Prostate gland (tissue), 2 donors: ENCODE measurements around the gene ASH1L. TPM values are rescaled to one million over a fixed set of nuclear protein-coding genes. Genes with fewer than 3 reads are reported as not detected.
"Not testable (repeated sequence)": the region's sequence is repeated elsewhere in the genome, so short reads cannot be mapped to it uniquely, and the experiment has no call there.

Experiments
- DNase-seq: peaks from one replicate; pipeline ENCODE4 v3.0.0-alpha.2; 2019; ENCODE audit warnings: low spot score
- H3K27ac ChIP-seq, 2 donors: fragments of 200-600 bp; sonication (generic); 2 replicates each; pipeline ENCODE4 v1.5.1; 2017 to 2019
- H3K27me3 ChIP-seq: fragments of 200-600 bp; sonication (generic); replicated peaks from 2 replicates; pipeline ENCODE4 v1.5.1; 2019; ENCODE audit not compliant: insufficient read depth
- H3K36me3 ChIP-seq, 2 donors: fragments of 200-600 bp; sonication (generic); 1 replicate in 1 of 2; 2 replicates in 1 of 2; pipeline versions ENCODE4 v1.5.1 to v1.8.1; 2017 to 2019
- H3K4me1 ChIP-seq: fragments of 200-600 bp; sonication (generic); replicated peaks from 2 replicates; pipeline ENCODE4 v1.5.1; 2019
- H3K4me3 ChIP-seq, 2 donors: fragments of 200-600 bp; sonication (generic); 2 replicates each; pipeline ENCODE4 v1.5.1; 2017 to 2019
- H3K9me3 ChIP-seq: fragments of 200-600 bp; sonication (generic); 2 replicates; pipeline ENCODE4 v1.5.1; 2017
- POLR2A ChIP-seq: fragments of 450-650 bp; IDR thresholded peaks from one replicate; pipeline ENCODE4 v1.6.1; 2016; ENCODE audit warnings: antibody characterized with exemption, mild to moderate bottlenecking
- POLR2AphosphoS5 ChIP-seq: sonication (generic); formaldehyde crosslinking; IDR thresholded peaks from one replicate; pipeline ENCODE4 v1.6.1; 2017; ENCODE audit warnings: antibody characterized with exemption
- WGBS: methylation state at CpG from one replicate; pipeline ENCODE4 v1.1.5; 2018; 5-methylcytosine and 5-hydroxymethylcytosine counted together
- intact Hi-C: fragments of 100-400 bp; cut with DNase I; formaldehyde crosslinking; loops from one replicate; pipeline ENCODE4 v1.14.2; 2022
- total RNA-seq, 2 donors: library from RNA; depleted of rRNA; stranded (reverse); fragments of >200 nt; gene quantifications; one replicate each; pipeline ENCODE4 v1.1.0, GENCODE V29; 2016
- TF ChIP-seq, protein P1 (sequence below), 4 experiments: fragments of 200-600 bp in 2 of 4; fragments of 450-650 bp in 2 of 4; sonication (generic) in 2 of 4; IDR thresholded peaks; 1 replicate in 3 of 4; 2 replicates in 1 of 4; pipeline ENCODE4 v1.5.1; 2016 to 2019; ENCODE audit warnings: antibody characterized with exemption in 4 of 4, mild to moderate bottlenecking in 2 of 4, moderate library complexity in 2 of 4

ASH1L gene
- total RNA-seq, 2 donors from 2014 or later = 53.1 to 66.2 TPM

DNA sequence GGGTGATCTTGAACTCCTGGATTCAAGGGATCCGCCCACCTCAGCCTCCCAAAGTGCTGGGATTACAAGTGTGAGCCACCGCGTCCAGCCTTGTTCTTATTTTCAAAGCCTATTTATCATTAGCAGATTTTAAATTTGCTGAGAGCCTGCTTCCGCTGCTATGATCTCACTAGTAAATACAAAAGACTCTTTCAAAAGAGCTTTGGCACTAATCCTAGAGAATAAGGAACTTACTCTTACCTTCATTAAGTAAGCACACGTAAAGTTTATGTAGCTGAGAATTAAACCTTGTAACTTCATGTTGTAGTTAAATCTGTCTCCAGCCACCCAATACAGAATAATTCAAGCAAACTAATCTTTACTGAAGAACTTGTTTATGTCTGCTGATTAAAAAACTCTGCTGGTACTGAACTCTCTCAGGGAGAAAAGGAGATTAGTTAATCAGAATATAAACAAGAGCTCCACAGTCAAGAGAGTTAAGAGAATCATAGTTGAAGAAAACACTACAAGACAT lies 169.6 kb downstream of the ASH1L start:
- Histone ChIP-seq H3K9me3 (no peaks in the 10 kb centered on the region), H3K27ac (peak overlapping the region; percentile 58 to 79), H3K27me3 (no peaks in the 10 kb centered on the region), H3K36me3 (no peaks in the 10 kb centered on the region), H3K4me1 (no peaks in the 10 kb centered on the region), H3K4me3 (no peak overlapping the region)
- TF ChIP-seq, protein P1, sequence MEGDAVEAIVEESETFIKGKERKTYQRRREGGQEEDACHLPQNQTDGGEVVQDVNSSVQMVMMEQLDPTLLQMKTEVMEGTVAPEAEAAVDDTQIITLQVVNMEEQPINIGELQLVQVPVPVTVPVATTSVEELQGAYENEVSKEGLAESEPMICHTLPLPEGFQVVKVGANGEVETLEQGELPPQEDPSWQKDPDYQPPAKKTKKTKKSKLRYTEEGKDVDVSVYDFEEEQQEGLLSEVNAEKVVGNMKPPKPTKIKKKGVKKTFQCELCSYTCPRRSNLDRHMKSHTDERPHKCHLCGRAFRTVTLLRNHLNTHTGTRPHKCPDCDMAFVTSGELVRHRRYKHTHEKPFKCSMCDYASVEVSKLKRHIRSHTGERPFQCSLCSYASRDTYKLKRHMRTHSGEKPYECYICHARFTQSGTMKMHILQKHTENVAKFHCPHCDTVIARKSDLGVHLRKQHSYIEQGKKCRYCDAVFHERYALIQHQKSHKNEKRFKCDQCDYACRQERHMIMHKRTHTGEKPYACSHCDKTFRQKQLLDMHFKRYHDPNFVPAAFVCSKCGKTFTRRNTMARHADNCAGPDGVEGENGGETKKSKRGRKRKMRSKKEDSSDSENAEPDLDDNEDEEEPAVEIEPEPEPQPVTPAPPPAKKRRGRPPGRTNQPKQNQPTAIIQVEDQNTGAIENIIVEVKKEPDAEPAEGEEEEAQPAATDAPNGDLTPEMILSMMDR (IDR thresholded peaks at IDR 0.05) = no peak
- TF ChIP-seq POLR2AphosphoS5 (peak; percentile 74), POLR2A (no peak)
- WGBS = 22% methylated on average over 5 of the region's 5 CpGs
- DNase-seq = peak; percentile 27
- intact Hi-C loops = no loop called here

DNA sequence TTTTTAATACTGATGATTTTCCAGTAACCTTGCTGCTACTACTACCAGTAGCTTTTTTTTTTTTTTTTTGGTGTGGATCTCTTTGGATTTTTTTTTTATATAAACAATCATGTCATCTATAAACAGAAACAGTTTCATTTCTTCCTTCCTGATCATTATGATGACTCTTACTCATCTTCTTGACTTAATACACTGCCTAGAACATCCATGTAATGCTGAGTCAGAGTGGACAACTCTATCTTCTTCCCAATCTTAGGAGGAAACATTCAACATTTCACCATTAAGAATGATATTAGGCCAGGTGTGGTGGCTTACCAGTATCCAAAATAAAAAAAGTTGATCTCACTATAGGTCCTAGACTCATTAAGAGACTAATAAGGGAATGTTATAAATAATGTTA lies 172.8 kb downstream of the ASH1L start:
- no peaks in the 10 kb centered on the region for H3K9me3 ChIP-seq
- no peaks in the 10 kb centered on the region for H3K36me3 ChIP-seq
- no peaks in the 10 kb centered on the region for H3K4me1 ChIP-seq
- no peak overlapping the region for H3K27ac ChIP-seq
- H3K4me3 ChIP-seq = no peak overlapping the region
- no peak for TF ChIP-seq POLR2AphosphoS5
- TF ChIP-seq POLR2A = no peak
- TF ChIP-seq, protein P1 (IDR thresholded peaks at IDR 0.05) = no peak
- no peaks in the 10 kb centered on the region for H3K27me3 ChIP-seq
- no peak for DNase-seq
- intact Hi-C loops = no loop called here

DNA sequence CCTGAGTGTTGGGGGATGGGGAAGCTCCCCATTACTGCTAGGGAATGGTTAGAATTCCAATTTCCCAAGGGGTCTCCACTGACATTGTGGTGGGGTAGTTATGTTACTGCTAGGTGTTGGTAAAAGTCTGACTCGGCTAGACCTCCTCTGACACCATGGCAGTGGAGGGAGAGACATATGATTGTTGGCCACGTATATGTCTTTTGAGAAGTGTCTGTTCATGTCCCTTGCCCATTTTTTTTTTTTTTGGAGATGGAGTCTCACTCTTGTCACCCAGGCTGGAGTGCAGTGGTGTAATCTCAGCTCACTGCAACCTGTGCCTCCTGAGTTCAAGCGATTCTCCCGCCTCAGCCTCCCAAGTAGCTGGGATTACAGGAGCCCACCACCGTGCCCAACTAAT lies 176.8 kb downstream of the ASH1L start:
- H3K27me3 ChIP-seq, DNase-seq, H3K4me1 ChIP-seq, H3K27ac ChIP-seq, intact Hi-C loops, H3K9me3 ChIP-seq, H3K36me3 ChIP-seq, H3K4me3 ChIP-seq: not testable (repeated sequence)
- whole genome bisulfite sequencing = 96% methylated on average over 5 of the region's 5 CpGs

DNA sequence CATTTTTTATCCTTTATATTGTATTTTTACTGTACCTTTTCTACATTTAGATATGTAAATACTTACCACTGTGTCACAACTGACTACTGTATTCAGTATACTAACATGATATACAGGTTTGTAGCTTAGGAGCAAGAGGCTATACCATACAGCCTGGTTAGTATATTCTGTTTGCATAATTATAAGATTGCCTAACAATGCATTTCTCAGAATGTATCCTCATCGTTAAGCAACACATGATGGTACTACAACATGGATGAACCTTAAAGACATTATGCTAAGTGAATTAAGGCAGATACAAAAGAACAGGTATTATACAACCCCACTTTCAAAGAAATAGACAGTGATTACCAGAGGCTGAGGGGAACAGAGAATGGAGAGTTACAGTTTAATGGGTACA lies 179.2 kb downstream of the ASH1L start:
- Histone ChIP-seq H3K27me3 (no peaks in the 10 kb centered on the region), H3K27ac (no peak overlapping the region), H3K9me3 (no peaks in the 10 kb centered on the region), H3K4me1 (peaks cover 4% of the 10 kb centered on the region), H3K4me3 (no peak overlapping the region), H3K36me3 (no peaks in the 10 kb centered on the region)
- TF ChIP-seq POLR2AphosphoS5 (no peak), POLR2A (no peak)
- TF ChIP-seq, protein P1 (IDR thresholded peaks at IDR 0.05) = no peak
- intact Hi-C loops = no loop called here
- no peak for DNase-seq
- WGBS = 87% methylated on average over 1 of the region's 1 CpG

DNA sequence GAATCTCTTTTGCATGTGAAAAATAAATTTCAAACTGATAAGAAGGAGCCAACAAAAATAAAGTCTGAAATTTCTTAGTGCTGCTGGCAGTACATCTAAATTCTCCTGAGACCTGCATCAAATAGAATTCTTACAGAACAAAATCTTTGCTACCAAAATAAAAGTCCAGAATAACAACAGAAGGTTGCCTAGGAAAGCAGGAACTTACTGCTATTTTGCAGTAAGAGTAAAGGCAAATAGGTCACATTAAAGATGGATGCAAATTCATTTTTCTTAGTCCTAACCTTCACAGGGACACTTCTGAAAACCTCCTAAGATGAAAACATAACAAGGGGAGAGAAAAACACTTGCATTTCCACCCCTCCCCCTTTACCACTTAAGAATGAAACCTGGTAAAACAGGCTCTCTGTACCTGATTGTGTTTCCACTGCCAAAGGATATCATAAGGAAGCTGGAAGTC lies 182.9 kb downstream of the ASH1L start:
- H3K4me1 ChIP-seq = peaks cover 4% of the 10 kb centered on the region
- intact Hi-C loops = no loop called here
- H3K4me3 ChIP-seq = no peak overlapping the region
- peaks cover 0 to 3% of the 10 kb centered on the region in 2 donors for H3K36me3 ChIP-seq
- no peak for DNase-seq
- H3K27me3 ChIP-seq = no peaks in the 10 kb centered on the region
- H3K27ac ChIP-seq = peak overlapping the region; percentile 0 to 5
- H3K9me3 ChIP-seq = no peaks in the 10 kb centered on the region
- TF ChIP-seq POLR2AphosphoS5 = peak; percentile 62
- no peak for TF ChIP-seq POLR2A

DNA sequence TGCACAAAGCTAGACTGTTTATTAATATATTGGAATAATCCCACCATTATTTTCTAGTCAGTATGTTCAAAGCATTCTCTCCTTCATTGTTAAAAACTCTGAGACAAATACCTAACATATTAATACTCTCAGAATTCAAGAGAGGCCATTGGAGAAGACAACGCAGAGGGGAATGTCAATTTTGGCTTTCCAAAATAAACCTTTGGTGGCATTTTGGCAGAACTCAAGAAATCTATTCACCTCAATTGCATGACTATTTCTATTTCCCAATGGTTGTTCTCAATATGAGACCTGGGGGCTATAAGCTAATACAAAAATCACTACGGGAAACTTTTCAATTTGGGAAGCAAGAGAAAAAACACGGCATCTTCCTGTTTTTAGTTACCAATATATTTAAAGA lies 183.4 kb downstream of the ASH1L start:
- 21% methylated on average over 3 of the region's 3 CpGs for WGBS
- Histone ChIP-seq H3K27me3 (no peaks in the 10 kb centered on the region), H3K9me3 (no peaks in the 10 kb centered on the region), H3K27ac (peak overlapping the region; percentile 0 to 26), H3K4me1 (peaks cover 4% of the 10 kb centered on the region), H3K36me3 (peaks cover 0 to 3% of the 10 kb centered on the region in 2 donors), H3K4me3 (no peak overlapping the region)
- DNase-seq = no peak
- no peak for TF ChIP-seq POLR2A
- no peak for TF ChIP-seq POLR2AphosphoS5
- TF ChIP-seq, protein P1 (IDR thresholded peaks at IDR 0.05) = no peak
- intact Hi-C loops = no loop called here
